GM18873 (cell line): ENCODE results near the gene DDI1.

ENCODE experiments used
- ATAC-seq: cut with Tn5 transposase; IDR thresholded peaks from one replicate; pipeline ENCODE4 v1.9.1; 2021; ENCODE audit warnings: mild to moderate bottlenecking, moderate library complexity, moderate number of reproducible peaks; ENCODE audit not compliant: unreplicated experiment, low FRiP score

Gene DDI1

GRCh38 chr11:104075706-104076105, 39.3 kb downstream of the DDI1 start:
- no peak for ATAC-seq

GRCh38 chr11:104076455-104076854, 40.0 kb downstream of the DDI1 start:
- ATAC-seq = no peak

DNA sequence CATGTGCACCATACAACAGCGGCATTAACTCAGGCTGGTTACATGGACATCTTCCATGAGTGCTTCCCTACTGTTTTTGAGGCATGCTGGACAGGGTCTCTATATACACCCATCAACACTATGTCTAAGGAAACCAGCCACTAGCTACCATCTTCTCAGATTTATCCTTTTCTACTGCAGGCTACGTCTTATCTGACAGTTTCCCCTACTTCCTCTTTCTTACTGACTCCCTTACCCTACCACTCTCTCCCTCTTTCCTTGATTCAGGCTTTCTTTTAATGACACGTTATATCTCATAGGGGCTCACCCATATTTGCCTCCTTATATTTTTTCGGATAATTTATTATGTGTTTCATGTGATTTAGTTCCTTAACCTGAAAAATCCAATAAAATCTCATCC, 41.8 kb downstream of the DDI1 start:
- ATAC-seq = no peak

- ATAC-seq = no peak
Measured at GRCh38 chr11:104078995-104079394, 42.6 kb downstream of the DDI1 start.

DNA sequence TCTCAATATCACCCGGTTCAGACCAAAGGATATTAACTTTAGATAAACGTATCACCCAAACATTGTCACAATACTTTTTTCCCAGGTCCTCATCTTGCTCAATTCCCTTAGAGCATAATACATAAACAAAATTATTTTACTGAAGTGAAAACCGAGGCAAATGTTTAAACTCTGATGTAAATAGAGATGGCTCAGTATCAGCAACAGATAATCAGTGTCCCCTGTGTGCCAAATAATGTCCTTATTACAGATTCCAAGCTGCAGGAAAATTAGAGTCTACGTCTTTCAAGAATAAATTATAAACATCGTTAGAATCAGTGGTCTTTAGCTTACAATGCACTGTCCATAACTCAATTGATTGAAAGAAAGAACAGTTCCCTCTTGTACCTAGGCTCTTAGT, 50.2 kb downstream of the DDI1 start:
- ATAC-seq = no peak
